Measurements from ENCODE around the gene MAL.

MAL gene

GRCh38 chr2:95025406-95026319, at the start of gene MAL:
Gene MAL, plus strand, starts transcription at chr2:95025708. Its CDS starts 85 bp downstream, at chr2:95025793.
- H3K27ac ChIP-seq, result no peak within 1 kb of the TSS
- no peak for TF ChIP-seq CTCF (conservative IDR thresholded peaks at IDR 0.05)

- H3K27ac ChIP-seq, result no peak overlapping the region
- no peak for TF ChIP-seq CTCF (conservative IDR thresholded peaks at IDR 0.05)
Measured at GRCh38 chr2:94977826-94978225, 47.7 kb upstream of the MAL start.

- no peak overlapping the region for H3K27ac ChIP-seq
Measured at GRCh38 chr2:94978917-94979316, 46.6 kb upstream of the MAL start.

GRCh38 chr2:94979406-94980375, 45.8 kb upstream of the MAL start:
- TF ChIP-seq CTCF (conservative IDR thresholded peaks at IDR 0.05), result no peak

More at GRCh38 chr2:94978917-94979316, 46.6 kb upstream of the MAL start:
- no peak for TF ChIP-seq CTCF (conservative IDR thresholded peaks at IDR 0.05)

GRCh38 chr2:94980406-94980805, 45.1 kb upstream of the MAL start:
- TF ChIP-seq CTCF (conservative IDR thresholded peaks at IDR 0.05), result no peak

More at GRCh38 chr2:94979406-94980375, 45.8 kb upstream of the MAL start:
- no peak overlapping the region for H3K27ac ChIP-seq

GRCh38 chr2:94982156-94982555, 43.4 kb upstream of the MAL start:
- peak overlapping the region; percentile 31 for H3K27ac ChIP-seq
- TF ChIP-seq CTCF (conservative IDR thresholded peaks at IDR 0.05), result no peak

More at GRCh38 chr2:94980406-94980805, 45.1 kb upstream of the MAL start:
- no peak overlapping the region for H3K27ac ChIP-seq

GRCh38 chr2:94982675-94983074, 42.8 kb upstream of the MAL start:
- TF ChIP-seq CTCF (conservative IDR thresholded peaks at IDR 0.05), result no peak
- peak overlapping the region; percentile 31 for H3K27ac ChIP-seq
